ENCODE measurements around the gene PPP1R18.
A peak's percentile ranks its signal among the peaks of the same experiment; 100 is the strongest.
"Not testable (repeated sequence)": the region's sequence is repeated elsewhere in the genome, so short reads cannot be mapped to it uniquely, and the experiment has no call there.

PPP1R18 gene

DNA sequence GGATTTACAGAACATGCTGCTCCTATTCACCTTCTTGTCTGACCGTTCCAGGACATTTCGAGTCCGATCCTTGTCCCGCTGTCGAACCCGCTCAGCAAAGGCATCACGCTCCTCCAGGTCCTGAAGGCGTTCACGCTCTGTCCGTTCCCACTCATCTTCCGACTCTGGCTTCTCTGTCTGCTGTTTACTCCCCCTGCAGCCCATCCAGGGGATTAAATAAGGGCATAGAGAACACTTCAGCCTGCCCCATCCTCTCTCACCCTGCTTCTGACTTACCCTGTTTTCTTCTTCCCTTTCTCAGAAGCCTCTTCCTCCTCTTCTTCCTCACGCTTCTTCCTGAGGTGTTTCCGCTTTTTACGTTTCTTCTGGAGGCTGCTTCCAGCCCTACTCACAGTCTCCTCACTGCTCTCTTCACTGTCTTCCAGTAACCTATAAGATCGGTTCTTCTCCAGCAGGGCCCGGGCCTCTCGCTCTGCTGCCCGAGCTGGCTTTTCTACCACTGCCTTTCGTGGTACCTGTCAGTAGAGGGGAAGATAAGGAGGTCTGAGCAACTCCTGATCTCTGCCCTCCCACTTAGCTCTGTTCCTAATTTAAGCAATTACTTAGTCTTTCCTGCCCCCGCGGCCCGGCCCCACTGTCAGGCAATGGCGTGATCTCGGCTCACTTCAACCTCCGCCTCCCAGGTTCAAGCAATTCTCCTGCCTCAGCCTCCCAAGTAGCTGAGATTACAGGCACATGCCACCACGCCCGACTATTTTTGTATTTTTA, 15.5 kb downstream of the PPP1R18 start:
- no peaks in the 10 kb centered on the region for H3K27me3 ChIP-seq (replicated peaks; ENCODE audit: control insufficient read depth, insufficient read depth, low read length)
- DNase-seq (ENCODE audit: low read depth), result no peak
- no peaks in the 10 kb centered on the region for H3K9me3 ChIP-seq (ENCODE audit: control insufficient read depth, low read length)
- H3K36me3 ChIP-seq (ENCODE audit: control insufficient read depth, insufficient read depth, low read length, severe bottlenecking), result peaks cover 33% of the 10 kb centered on the region
- H3K9ac ChIP-seq (ENCODE audit: low read length), result peak overlapping the region; percentile 97
- H3K4me3 ChIP-seq (ENCODE audit: low read length), result no peak overlapping the region
- H3K4me1 ChIP-seq (ENCODE audit: control insufficient read depth, insufficient read depth, low read length), result peaks cover 9% of the 10 kb centered on the region

DNA sequence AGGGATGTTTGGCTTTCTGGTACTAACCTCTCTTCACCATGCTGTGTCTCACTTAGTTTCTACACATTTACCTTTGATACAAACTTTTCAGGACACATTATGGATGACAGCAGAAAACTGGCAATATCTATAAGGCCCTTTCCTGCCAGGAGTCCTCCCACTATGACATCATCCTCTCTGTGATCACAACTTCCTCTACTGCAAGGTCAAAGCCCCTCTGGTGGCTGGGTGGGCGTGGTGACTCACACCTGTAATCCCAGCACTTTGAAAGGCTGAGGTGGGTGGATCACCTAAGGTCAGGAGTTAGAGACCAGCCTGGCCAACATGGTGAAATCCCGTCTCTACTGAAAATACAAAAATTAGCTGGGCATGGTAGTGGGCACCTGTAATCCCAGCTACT, 20.1 kb downstream of the PPP1R18 start:
- not testable (repeated sequence) for H3K4me1 ChIP-seq (ENCODE audit: control insufficient read depth, insufficient read depth, low read length); H3K9me3 ChIP-seq (ENCODE audit: control insufficient read depth, low read length); DNase-seq (ENCODE audit: low read depth); H3K9ac ChIP-seq (ENCODE audit: low read length); H3K4me3 ChIP-seq (ENCODE audit: low read length); H3K27me3 ChIP-seq (replicated peaks; ENCODE audit: control insufficient read depth, insufficient read depth, low read length)
- peaks cover 76% of the 10 kb centered on the region for H3K36me3 ChIP-seq (ENCODE audit: control insufficient read depth, insufficient read depth, low read length, severe bottlenecking)

DNA sequence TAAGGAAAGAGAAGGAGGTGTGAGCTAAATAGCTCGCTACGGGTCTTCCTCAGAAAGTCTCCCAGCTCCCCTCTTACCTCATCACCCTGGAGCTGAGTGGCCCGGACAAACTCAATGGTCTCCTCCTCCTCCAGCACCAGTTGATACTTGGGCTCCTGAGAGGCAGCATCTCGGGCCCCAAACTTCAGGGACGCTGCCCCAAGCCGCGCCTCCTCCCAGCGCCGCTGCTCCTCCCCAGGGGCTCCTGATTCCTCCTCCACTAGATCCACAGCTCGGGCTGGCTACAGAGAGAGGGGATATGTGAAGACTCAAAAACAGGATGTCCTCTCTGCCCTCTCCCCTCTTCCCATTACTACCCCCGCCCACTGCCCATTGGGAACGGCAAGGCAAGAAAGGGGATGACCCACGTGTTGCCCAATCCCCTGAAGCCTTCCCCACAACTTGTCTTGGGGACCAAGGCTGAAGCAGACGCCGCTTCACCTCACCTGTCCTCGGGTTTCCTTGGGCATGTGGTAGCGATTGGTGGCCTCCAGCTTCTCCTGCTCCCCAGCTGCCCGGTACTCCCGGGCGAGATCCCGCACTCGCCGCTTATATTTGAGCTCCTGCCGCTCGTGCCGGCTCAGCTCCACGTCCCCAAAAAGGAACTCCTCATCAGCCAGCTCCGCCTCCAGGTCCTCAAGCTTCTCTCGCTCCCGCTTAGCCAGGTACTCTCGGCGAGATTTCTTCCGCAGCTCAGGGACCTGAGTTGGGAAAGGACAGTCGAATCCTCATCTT, 21.3 kb downstream of the PPP1R18 start:
- no peak overlapping the region for H3K9ac ChIP-seq (ENCODE audit: low read length)
- H3K27me3 ChIP-seq (replicated peaks; ENCODE audit: control insufficient read depth, insufficient read depth, low read length), result no peaks in the 10 kb centered on the region
- no peak overlapping the region for H3K4me3 ChIP-seq (ENCODE audit: low read length)
- H3K9me3 ChIP-seq (ENCODE audit: control insufficient read depth, low read length), result no peaks in the 10 kb centered on the region
- H3K36me3 ChIP-seq (ENCODE audit: control insufficient read depth, insufficient read depth, low read length, severe bottlenecking), result peaks cover 78% of the 10 kb centered on the region
- H3K4me1 ChIP-seq (ENCODE audit: control insufficient read depth, insufficient read depth, low read length), result no peaks in the 10 kb centered on the region
- no peak for DNase-seq (ENCODE audit: low read depth)

DNA sequence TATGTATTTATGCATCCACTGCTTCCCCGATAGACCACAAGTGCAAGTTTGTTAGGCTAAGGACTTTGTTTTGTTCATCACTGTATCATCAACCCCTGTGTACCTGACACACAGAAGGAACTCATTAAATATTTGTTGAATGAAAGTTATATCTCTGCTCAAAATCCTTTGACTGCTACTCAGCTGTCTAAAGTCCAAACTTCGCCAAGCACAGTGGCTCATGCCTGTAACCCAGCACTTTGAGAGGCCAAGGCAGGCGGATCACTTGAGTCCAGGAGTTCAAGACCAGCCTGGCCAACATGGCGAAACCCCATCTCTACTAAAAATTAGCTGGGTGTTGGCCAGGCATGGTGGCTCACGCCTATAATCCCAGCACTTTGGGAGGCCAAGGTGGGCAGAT, 28.5 kb downstream of the PPP1R18 start:
- H3K27me3 ChIP-seq (replicated peaks; ENCODE audit: control insufficient read depth, insufficient read depth, low read length); H3K9ac ChIP-seq (ENCODE audit: low read length); H3K9me3 ChIP-seq (ENCODE audit: control insufficient read depth, low read length); H3K4me1 ChIP-seq (ENCODE audit: control insufficient read depth, insufficient read depth, low read length); H3K4me3 ChIP-seq (ENCODE audit: low read length); DNase-seq (ENCODE audit: low read depth): not testable (repeated sequence)
- peaks cover 95% of the 10 kb centered on the region for H3K36me3 ChIP-seq (ENCODE audit: control insufficient read depth, insufficient read depth, low read length, severe bottlenecking)

DNA sequence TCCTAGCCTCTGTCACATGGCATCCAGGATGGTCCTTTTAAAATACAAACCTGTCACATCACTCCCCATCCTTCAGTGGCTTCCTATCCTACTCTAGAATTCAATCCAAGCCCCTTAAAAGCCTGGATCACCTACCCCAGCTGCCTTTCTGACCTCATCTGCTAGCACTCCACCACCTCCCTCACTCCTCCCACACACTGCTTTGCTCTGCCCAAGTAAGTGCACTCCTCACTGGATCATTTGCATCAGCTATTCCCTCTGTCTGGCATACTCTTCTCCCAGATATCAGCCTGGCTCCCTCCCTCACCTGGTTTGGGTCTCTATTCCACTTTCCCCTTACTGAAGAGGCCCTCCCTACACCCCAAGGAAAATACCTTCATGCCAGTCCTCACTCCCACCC, 29.0 kb downstream of the PPP1R18 start:
- no peaks in the 10 kb centered on the region for H3K9me3 ChIP-seq (ENCODE audit: control insufficient read depth, low read length)
- no peak overlapping the region for H3K9ac ChIP-seq (ENCODE audit: low read length)
- H3K36me3 ChIP-seq (ENCODE audit: control insufficient read depth, insufficient read depth, low read length, severe bottlenecking), result peaks cover 95% of the 10 kb centered on the region
- no peaks in the 10 kb centered on the region for H3K4me1 ChIP-seq (ENCODE audit: control insufficient read depth, insufficient read depth, low read length)
- H3K27me3 ChIP-seq (replicated peaks; ENCODE audit: control insufficient read depth, insufficient read depth, low read length), result no peaks in the 10 kb centered on the region
- no peak for DNase-seq (ENCODE audit: low read depth)
- no peak overlapping the region for H3K4me3 ChIP-seq (ENCODE audit: low read length)

GRCh38 chr6:30656513-30656912, 29.9 kb downstream of the PPP1R18 start:
- Histone ChIP-seq H3K9ac (ENCODE audit: low read length) (no peak overlapping the region), H3K9me3 (ENCODE audit: control insufficient read depth, low read length) (no peaks in the 10 kb centered on the region), H3K4me3 (ENCODE audit: low read length) (no peak overlapping the region), H3K36me3 (ENCODE audit: control insufficient read depth, insufficient read depth, low read length, severe bottlenecking) (peaks cover 95% of the 10 kb centered on the region), H3K4me1 (ENCODE audit: control insufficient read depth, insufficient read depth, low read length) (no peaks in the 10 kb centered on the region), H3K27me3 (replicated peaks; ENCODE audit: control insufficient read depth, insufficient read depth, low read length) (no peaks in the 10 kb centered on the region)
- no peak for DNase-seq (ENCODE audit: low read depth)

DNA sequence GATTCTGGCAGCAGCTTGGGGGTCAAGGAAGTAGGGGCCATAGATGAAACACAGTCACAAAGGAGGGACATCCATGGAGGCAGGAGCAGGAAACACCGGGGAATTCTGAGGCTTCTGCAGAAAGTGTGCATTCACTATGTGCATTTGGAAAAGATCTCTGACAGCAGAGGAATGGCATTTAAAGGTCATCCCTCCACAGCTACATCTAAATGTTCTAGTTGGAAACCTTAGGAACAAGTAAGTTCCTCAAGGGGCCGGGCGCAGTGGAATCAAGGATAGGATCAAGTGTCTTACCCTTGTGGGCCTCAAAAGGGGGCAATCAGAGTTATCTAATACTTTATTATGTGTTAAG, 30.7 kb downstream of the PPP1R18 start:
- Histone ChIP-seq H3K4me3 (ENCODE audit: low read length) (no peak overlapping the region), H3K4me1 (ENCODE audit: control insufficient read depth, insufficient read depth, low read length) (no peaks in the 10 kb centered on the region), H3K36me3 (ENCODE audit: control insufficient read depth, insufficient read depth, low read length, severe bottlenecking) (peaks cover 99% of the 10 kb centered on the region), H3K9ac (ENCODE audit: low read length) (no peak overlapping the region), H3K9me3 (ENCODE audit: control insufficient read depth, low read length) (no peaks in the 10 kb centered on the region), H3K27me3 (replicated peaks; ENCODE audit: control insufficient read depth, insufficient read depth, low read length) (no peaks in the 10 kb centered on the region)
- DNase-seq (ENCODE audit: low read depth), result no peak

GRCh38 chr6:30654798-30655742, 31.4 kb downstream of the PPP1R18 start:
- H3K9ac ChIP-seq (ENCODE audit: low read length), result no peak overlapping the region
- no peaks in the 10 kb centered on the region for H3K4me1 ChIP-seq (ENCODE audit: control insufficient read depth, insufficient read depth, low read length)
- no peak for DNase-seq (ENCODE audit: low read depth)
- H3K27me3 ChIP-seq (replicated peaks; ENCODE audit: control insufficient read depth, insufficient read depth, low read length), result no peaks in the 10 kb centered on the region
- no peak overlapping the region for H3K4me3 ChIP-seq (ENCODE audit: low read length)
- no peaks in the 10 kb centered on the region for H3K9me3 ChIP-seq (ENCODE audit: control insufficient read depth, low read length)
- H3K36me3 ChIP-seq (ENCODE audit: control insufficient read depth, insufficient read depth, low read length, severe bottlenecking), result peaks cover 93% of the 10 kb centered on the region

- no peak overlapping the region for H3K9ac ChIP-seq (ENCODE audit: low read length)
- peaks cover 7% of the 10 kb centered on the region for H3K4me1 ChIP-seq (ENCODE audit: control insufficient read depth, insufficient read depth, low read length)
- no peak for DNase-seq (ENCODE audit: low read depth)
- no peaks in the 10 kb centered on the region for H3K9me3 ChIP-seq (ENCODE audit: control insufficient read depth, low read length)
- H3K4me3 ChIP-seq (ENCODE audit: low read length), result no peak overlapping the region
- H3K27me3 ChIP-seq (replicated peaks; ENCODE audit: control insufficient read depth, insufficient read depth, low read length), result no peaks in the 10 kb centered on the region
- peaks cover 55% of the 10 kb centered on the region for H3K36me3 ChIP-seq (ENCODE audit: control insufficient read depth, insufficient read depth, low read length, severe bottlenecking)
These were observed 35.3 kb downstream of the PPP1R18 start for GRCh38 chr6:30651143-30651542.

DNA sequence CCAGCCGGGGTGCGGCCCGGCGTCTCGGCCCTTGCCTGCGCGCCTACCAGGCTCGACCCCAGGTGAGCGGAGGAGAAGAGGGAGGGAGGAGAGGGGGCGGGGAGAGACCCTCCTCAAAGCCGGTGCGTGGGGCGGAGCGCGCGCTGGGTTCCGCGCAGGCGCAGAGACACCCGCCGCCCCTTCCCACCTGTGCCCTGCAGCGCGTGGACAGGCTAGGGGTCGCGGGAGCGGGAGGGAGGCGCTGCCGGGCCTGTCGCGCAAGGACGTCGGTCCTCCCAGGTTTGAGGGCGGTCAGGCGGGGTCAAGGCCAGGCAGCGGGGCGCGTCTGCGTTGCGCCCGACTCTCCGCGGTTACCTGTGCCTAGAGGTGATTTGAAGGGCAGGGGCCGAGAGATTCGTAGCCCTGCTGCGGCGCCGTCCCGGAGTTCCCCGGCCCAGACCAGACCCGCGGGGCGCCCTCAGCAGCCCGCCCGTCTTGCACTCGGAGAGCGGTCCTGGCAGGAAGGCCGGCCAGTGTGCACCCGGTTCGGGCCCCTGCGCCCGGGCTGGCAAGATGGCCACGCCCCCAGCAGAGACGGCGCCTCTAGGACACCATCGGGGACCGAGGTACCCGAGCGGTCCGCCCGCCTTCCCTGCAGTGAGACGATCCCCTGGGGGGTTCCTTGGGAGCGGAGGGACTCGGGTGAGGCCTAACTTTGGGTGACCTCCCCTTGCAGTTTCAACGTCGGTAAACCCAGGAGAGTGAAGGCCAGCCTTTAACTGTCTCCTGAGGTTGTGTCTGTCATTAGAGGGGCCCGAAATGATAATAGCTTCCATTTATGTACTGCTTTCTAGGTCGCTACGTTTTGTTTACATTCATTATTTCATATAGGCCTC, 39.0 kb downstream of the PPP1R18 start:
- peaks cover 27% of the 10 kb centered on the region for H3K36me3 ChIP-seq (ENCODE audit: control insufficient read depth, insufficient read depth, low read length, severe bottlenecking)
- peaks cover 7% of the 10 kb centered on the region for H3K4me1 ChIP-seq (ENCODE audit: control insufficient read depth, insufficient read depth, low read length)
- H3K9ac ChIP-seq (ENCODE audit: low read length), result peak overlapping the region; percentile 93
- H3K9me3 ChIP-seq (ENCODE audit: control insufficient read depth, low read length), result no peaks in the 10 kb centered on the region
- peak overlapping the region; percentile 90 for H3K4me3 ChIP-seq (ENCODE audit: low read length)
- no peaks in the 10 kb centered on the region for H3K27me3 ChIP-seq (replicated peaks; ENCODE audit: control insufficient read depth, insufficient read depth, low read length)
- DNase-seq (ENCODE audit: low read depth), result peak; percentile 80

Data from adipocyte (in vitro differentiated cells).